Psoas muscle (tissue), 8 donors: Measurements from ENCODE around the gene CASP8AP2. TPM values are rescaled to one million over a fixed set of nuclear protein-coding genes. Genes with fewer than 3 reads are reported as not detected.

Experiments used
- ATAC-seq, 4 donors: fragments of 200-7000 bp; cut with Tn5 transposase; one replicate each; pipeline ENCODE4 v1.9.1; 2020; ENCODE audit warnings: moderate library complexity in 3 of 4, mild to moderate bottlenecking in 2 of 4
- DNase-seq, 2 donors: peaks; one replicate each; pipeline ENCODE4 v3.0.0-alpha.2; 2020
- H3K27ac ChIP-seq: fragments of 200-600 bp; one replicate; pipeline ENCODE4 v1.8.0; 2022
- H3K27me3 ChIP-seq, 3 donors: fragments of 200-600 bp in 1 of 3; one replicate each; pipeline versions ENCODE4 v1.6.1 to v1.8.0; 2013 to 2022; ENCODE audit warnings: low read length in 2 of 3, mild to moderate bottlenecking in 2 of 3, moderate library complexity in 1 of 3; ENCODE audit not compliant: insufficient read depth in 3 of 3
- H3K36me3 ChIP-seq, 2 donors: fragments of 200-600 bp in 1 of 2; one replicate each; pipeline versions ENCODE4 v1.6.1 to v1.8.0; 2013 to 2022; ENCODE audit warnings: low read depth in 1 of 2, mild to moderate bottlenecking in 1 of 2, moderate library complexity in 1 of 2; ENCODE audit not compliant: insufficient read depth in 1 of 2
- H3K4me1 ChIP-seq: fragments of 200-600 bp; one replicate; pipeline ENCODE4 v1.8.0; 2022
- H3K4me3 ChIP-seq: fragments of 200-600 bp; one replicate; pipeline ENCODE4 v1.8.0; 2022; ENCODE audit warnings: mild to moderate bottlenecking
- H3K9me3 ChIP-seq: fragments of 200-600 bp; one replicate; pipeline ENCODE4 v1.8.0; 2022
- WGBS, 3 donors: extraction: QIAGEN DNeasy Blood & Tissue Kit; methylation state at CpG; one replicate each; pipeline versions ENCODE4 v1.1.6 to v1.1.7; 2013; 5-methylcytosine and 5-hydroxymethylcytosine counted together
- intact Hi-C, 2 donors: fragments of 100-400 bp; cut with DNase I; formaldehyde crosslinking; loops; one replicate each; pipeline versions ENCODE4 v1.11.0 to v1.14.2; 2022
- polyA plus RNA-seq, 3 donors: library from polyadenylated mRNA; stranded (reverse); fragments of 200-250 nt; gene quantifications; one replicate each; pipeline ENCODE4 v1.2.3, GENCODE V29; 2013
- total RNA-seq, 4 donors: library from RNA; stranded (reverse); fragmentation: NEBNext Ultra II Directional in 2 of 4; extraction: Animal tissue kit (Norgen Biotek cat#: 25700) in 2 of 4; gene quantifications; one replicate each; pipeline versions ENCODE4 v1.2.1 to v1.2.4, GENCODE V29; 2021 to 2023
- TF ChIP-seq, protein P1 (sequence below): fragments of 200-600 bp; IDR thresholded peaks from one replicate; pipeline ENCODE4 v1.8.0; 2022; ENCODE audit warnings: antibody characterized with exemption
- donor health status: healthy with polysubstance abuse.
- donor health status: DM: no; HTN: no; CAD: no; lungs with moderate emphysema.
- donor health status: Bipolar disorder and iron deficiency.
- donor health status: healthy.
- donor health status: DM: yes; HTN: yes; CAD: no.
- donor health status: DM: no; HTN: no; CAD: no.
- donor health status: DM: no; HTN: no; CAD: no.
- donor health status: DM: yes; HTN: yes; CAD: no.

Gene CASP8AP2
- total and polyA plus RNA-seq, 7 donors = 3.0 to 14.4 (median 10.8) TPM

DNA sequence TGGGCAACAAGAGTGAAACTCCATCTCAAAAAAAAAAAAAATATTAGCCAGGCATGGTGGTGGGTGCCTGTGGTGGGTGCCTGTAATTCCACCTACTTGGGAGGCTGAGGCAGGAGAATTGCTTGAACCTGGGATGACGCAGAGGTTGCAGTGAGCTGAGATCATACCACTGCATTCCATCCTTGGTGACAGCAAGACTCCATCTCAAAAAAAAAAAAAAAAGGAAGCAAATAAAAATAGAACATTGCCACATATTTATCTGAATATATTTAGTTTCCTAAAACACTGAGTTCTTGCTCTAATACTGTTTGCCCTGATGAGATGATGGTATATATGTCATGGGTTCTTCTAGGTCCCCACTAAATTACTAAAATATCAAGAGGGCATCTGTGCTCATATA is 28.4 kb downstream of the CASP8AP2 start:
- Histone ChIP-seq H3K4me3 (no peak overlapping the region), H3K36me3 (peaks cover 8 to 98% of the 10 kb centered on the region in 2 donors), H3K27ac (no peak overlapping the region), H3K4me1 (no peaks in the 10 kb centered on the region), H3K27me3 (no peaks in the 10 kb centered on the region), H3K9me3 (no peaks in the 10 kb centered on the region)
- no peak for ATAC-seq
- 85 to 98% (median 94%) methylated on average over 1 of the region's 1 CpG for WGBS, 3 donors
- no peak for DNase-seq
- intact Hi-C loops = no loop called here
- TF ChIP-seq, protein P1, sequence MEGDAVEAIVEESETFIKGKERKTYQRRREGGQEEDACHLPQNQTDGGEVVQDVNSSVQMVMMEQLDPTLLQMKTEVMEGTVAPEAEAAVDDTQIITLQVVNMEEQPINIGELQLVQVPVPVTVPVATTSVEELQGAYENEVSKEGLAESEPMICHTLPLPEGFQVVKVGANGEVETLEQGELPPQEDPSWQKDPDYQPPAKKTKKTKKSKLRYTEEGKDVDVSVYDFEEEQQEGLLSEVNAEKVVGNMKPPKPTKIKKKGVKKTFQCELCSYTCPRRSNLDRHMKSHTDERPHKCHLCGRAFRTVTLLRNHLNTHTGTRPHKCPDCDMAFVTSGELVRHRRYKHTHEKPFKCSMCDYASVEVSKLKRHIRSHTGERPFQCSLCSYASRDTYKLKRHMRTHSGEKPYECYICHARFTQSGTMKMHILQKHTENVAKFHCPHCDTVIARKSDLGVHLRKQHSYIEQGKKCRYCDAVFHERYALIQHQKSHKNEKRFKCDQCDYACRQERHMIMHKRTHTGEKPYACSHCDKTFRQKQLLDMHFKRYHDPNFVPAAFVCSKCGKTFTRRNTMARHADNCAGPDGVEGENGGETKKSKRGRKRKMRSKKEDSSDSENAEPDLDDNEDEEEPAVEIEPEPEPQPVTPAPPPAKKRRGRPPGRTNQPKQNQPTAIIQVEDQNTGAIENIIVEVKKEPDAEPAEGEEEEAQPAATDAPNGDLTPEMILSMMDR = no peak

DNA sequence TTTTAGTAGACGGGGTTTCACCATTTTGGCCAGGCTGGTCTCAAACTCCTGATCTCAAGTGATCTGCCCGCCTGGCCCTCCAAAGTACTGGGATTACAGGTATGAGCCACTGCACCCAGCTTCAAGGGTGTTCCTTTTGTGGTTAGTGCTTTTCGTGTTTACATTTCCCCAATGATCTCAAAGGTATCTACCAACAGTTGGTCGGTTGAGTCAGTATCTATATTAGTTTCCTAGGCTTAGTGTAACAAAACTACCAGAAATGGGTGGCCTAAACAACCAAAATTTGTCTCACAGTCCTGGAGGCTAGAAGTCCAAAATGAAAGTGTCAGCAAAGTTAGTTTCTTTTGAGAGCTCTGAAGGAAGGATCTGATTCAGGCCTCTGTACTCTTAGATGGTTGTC is 30.1 kb downstream of the CASP8AP2 start:
- no peak for DNase-seq
- intact Hi-C loops = no loop called here
- Histone ChIP-seq H3K9me3 (no peaks in the 10 kb centered on the region), H3K4me3 (no peak overlapping the region), H3K27ac (no peak overlapping the region), H3K4me1 (no peaks in the 10 kb centered on the region), H3K27me3 (no peaks in the 10 kb centered on the region), H3K36me3 (peaks cover 8 to 98% of the 10 kb centered on the region in 2 donors)
- TF ChIP-seq, protein P1 = no peak
- no peak for ATAC-seq
- WGBS, 3 donors = 94 to 98% (median 97%) methylated on average over 4 of the region's 4 CpGs

DNA sequence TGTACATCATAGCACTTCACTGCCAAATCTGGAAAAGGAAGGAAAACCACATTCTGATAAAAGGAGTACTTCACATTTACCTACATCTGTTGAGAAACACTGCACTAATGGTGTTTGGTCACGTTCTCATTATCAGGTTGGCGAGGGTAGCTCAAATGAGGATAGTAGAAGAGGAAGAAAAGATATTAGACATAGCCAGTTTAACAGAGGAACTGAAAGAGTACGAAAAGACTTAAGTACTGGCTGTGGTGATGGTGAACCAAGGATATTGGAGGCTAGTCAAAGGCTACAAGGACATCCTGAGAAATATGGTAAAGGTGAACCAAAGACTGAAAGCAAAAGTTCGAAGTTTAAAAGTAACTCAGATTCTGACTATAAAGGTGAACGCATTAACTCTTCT is 32.6 kb downstream of the CASP8AP2 start:
- Histone ChIP-seq H3K27ac (no peak overlapping the region), H3K9me3 (no peaks in the 10 kb centered on the region), H3K4me1 (no peaks in the 10 kb centered on the region), H3K4me3 (no peak overlapping the region), H3K27me3 (no peaks in the 10 kb centered on the region), H3K36me3 (peaks cover 5 to 95% of the 10 kb centered on the region in 2 donors)
- ATAC-seq = no peak
- no peak for DNase-seq
- TF ChIP-seq, protein P1 = no peak
- intact Hi-C loops = no loop called here
- 96 to 97% (median 97%) methylated on average over 5 of the region's 5 CpGs for WGBS, 3 donors

DNA sequence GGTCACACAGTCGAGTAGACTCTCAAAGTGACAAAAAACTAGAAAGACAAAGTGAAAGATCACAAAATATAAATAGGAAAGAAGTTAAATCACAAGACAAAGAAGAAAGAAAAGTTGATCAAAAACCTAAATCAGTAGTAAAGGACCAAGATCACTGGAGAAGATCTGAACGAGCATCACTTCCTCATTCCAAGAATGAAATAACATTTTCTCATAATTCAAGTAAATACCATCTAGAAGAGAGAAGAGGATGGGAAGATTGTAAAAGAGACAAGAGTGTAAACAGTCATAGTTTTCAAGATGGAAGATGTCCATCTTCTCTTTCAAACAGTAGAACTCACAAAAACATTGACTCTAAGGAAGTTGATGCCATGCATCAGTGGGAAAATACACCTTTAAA is 33.0 kb downstream of the CASP8AP2 start:
- no peaks in the 10 kb centered on the region for H3K4me1 ChIP-seq
- no peaks in the 10 kb centered on the region for H3K9me3 ChIP-seq
- no peak overlapping the region for H3K4me3 ChIP-seq
- H3K27ac ChIP-seq = no peak overlapping the region
- TF ChIP-seq, protein P1 = no peak
- no peaks in the 10 kb centered on the region for H3K27me3 ChIP-seq
- 93 to 98% (median 95%) methylated on average over 2 of the region's 2 CpGs for WGBS, 3 donors
- ATAC-seq = no peak
- DNase-seq = no peak
- H3K36me3 ChIP-seq = peaks cover 5 to 95% of the 10 kb centered on the region in 2 donors
- intact Hi-C loops = no loop called here

DNA sequence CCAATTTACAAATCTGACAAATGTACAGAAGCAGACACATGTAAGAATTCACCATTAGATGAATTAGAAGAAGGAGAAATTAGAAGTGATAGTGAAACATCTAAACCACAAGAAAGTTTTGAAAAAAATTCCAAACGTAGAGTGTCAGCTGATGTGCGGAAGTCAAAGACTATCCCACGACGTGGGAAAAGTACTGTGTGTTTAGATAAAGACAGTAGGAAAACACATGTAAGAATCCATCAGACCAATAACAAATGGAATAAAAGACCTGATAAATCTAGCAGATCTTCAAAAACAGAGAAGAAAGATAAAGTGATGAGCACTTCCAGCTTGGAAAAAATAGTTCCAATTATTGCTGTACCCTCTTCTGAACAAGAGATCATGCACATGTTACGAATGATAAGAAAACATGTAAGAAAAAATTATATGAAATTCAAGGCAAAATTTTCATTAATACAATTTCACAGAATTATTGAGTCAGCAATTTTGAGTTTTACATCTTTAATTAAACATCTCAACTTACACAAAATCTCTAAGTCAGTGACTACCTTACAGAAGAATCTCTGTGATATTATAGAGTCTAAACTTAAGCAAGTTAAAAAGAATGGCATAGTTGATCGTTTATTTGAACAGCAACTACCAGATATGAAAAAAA is 36.5 kb downstream of the CASP8AP2 start:
- no peak for DNase-seq
- TF ChIP-seq, protein P1 = no peak
- WGBS, 3 donors = 97 to 100% (median 99%) methylated on average over 6 of the region's 6 CpGs

More for the DNA sequence above, 36.5 kb downstream of the CASP8AP2 start:
- Histone ChIP-seq H3K4me3 (no peak overlapping the region), H3K9me3 (no peaks in the 10 kb centered on the region), H3K36me3 (peaks cover 5 to 84% of the 10 kb centered on the region in 2 donors), H3K4me1 (no peaks in the 10 kb centered on the region), H3K27me3 (no peaks in the 10 kb centered on the region), H3K27ac (no peak overlapping the region)
- intact Hi-C loops = no loop called here
- ATAC-seq = no peak
